GM18502 (cell line): Measurements from ENCODE around the gene DNAH14.
A peak's percentile ranks its signal among the peaks of the same experiment; 100 is the strongest.
"Not testable (repeated sequence)": the region's sequence is repeated elsewhere in the genome, so short reads cannot be mapped to it uniquely, and the experiment has no call there.

Experiments
- ATAC-seq: cut with Tn5 transposase; IDR thresholded peaks from one replicate; pipeline ENCODE4 v1.9.1; 2021; ENCODE audit warnings: mild to moderate bottlenecking; ENCODE audit not compliant: unreplicated experiment, poor library complexity

DNAH14 gene

GRCh38 chr1:224929335-224930237 lies at the start of gene DNAH14:
Gene DNAH14, plus strand, starts transcription at chr1:224929675. Its CDS starts 23,028 bp downstream, at chr1:224952703.
- ATAC-seq = peak; percentile 85

- ATAC-seq = no peak
Measured at GRCh38 chr1:224880593-224881307, 48.7 kb upstream of the DNAH14 start.

GRCh38 chr1:224881308-224881692 lies 48.2 kb upstream of the DNAH14 start:
- not testable (repeated sequence) for ATAC-seq

GRCh38 chr1:224881762-224882211 lies 47.7 kb upstream of the DNAH14 start:
- ATAC-seq = no peak

GRCh38 chr1:224882264-224882663 lies 47.2 kb upstream of the DNAH14 start:
- no peak for ATAC-seq

- ATAC-seq = no peak
Measured at GRCh38 chr1:224883091-224883490, 46.4 kb upstream of the DNAH14 start.

GRCh38 chr1:224884361-224884801 lies 45.1 kb upstream of the DNAH14 start:
- ATAC-seq = no peak

- not testable (repeated sequence) for ATAC-seq
Measured at GRCh38 chr1:224885376-224885775, 44.1 kb upstream of the DNAH14 start.

- no peak for ATAC-seq
Measured at GRCh38 chr1:224894915-224895314, 34.6 kb upstream of the DNAH14 start.

- no peak for ATAC-seq
Measured at GRCh38 chr1:224896130-224896781, 33.2 kb upstream of the DNAH14 start.

- ATAC-seq = no peak
Measured at GRCh38 chr1:224897529-224898327, 31.7 kb upstream of the DNAH14 start.

GRCh38 chr1:224898937-224899336 lies 30.5 kb upstream of the DNAH14 start:
- ATAC-seq = no peak

- ATAC-seq = no peak
Measured at GRCh38 chr1:224900062-224900630, 29.3 kb upstream of the DNAH14 start.

- ATAC-seq = no peak
Measured at GRCh38 chr1:224901087-224901810, 28.2 kb upstream of the DNAH14 start.

- ATAC-seq = no peak
Measured at GRCh38 chr1:224903955-224904354, 25.5 kb upstream of the DNAH14 start.

- no peak for ATAC-seq
Measured at GRCh38 chr1:224906340-224906739, 23.1 kb upstream of the DNAH14 start.

- ATAC-seq = no peak
Measured at GRCh38 chr1:224911217-224911616, 18.3 kb upstream of the DNAH14 start.

- ATAC-seq = no peak
Measured at GRCh38 chr1:224914292-224914900, 15.1 kb upstream of the DNAH14 start.

GRCh38 chr1:224919508-224919907 lies 10.0 kb upstream of the DNAH14 start:
- ATAC-seq = no peak
